Neutrophil (primary cell): ENCODE results near the gene AATK.

ENCODE experiments used
- H3K27ac ChIP-seq: fragments of 200-600 bp; sonication (generic); 2 replicates; pipeline ENCODE4 v1.5.1; 2016; ENCODE audit warnings: mild to moderate bottlenecking, moderate library complexity
- H3K27me3 ChIP-seq: fragments of 200-600 bp; sonication (generic); 2 replicates; pipeline ENCODE4 v1.6.0; 2016; ENCODE audit warnings: mild to moderate bottlenecking
- H3K36me3 ChIP-seq: fragments of 200-600 bp; sonication (generic); 2 replicates; pipeline ENCODE4 v1.5.1; 2017
- H3K4me1 ChIP-seq, 2 experiments: fragments of 200-600 bp in 1 of 2; sonication (generic) in 1 of 2; 1 replicate in 1 of 2; 2 replicates in 1 of 2; pipeline versions ENCODE4 v1.5.1 to v1.6.1; 2013 to 2016; ENCODE audit warnings: low read depth in 1 of 2, low read length in 1 of 2, mild to moderate bottlenecking in 1 of 2, moderate library complexity in 1 of 2; ENCODE audit not compliant: control insufficient read depth in 1 of 2, insufficient read depth in 1 of 2
- H3K4me3 ChIP-seq, 2 experiments: fragments of 200-600 bp in 1 of 2; sonication (generic) in 1 of 2; 1 replicate in 1 of 2; 2 replicates in 1 of 2; pipeline ENCODE4 v1.5.1; 2013 to 2016; ENCODE audit warnings: low read depth in 1 of 2, low read length in 1 of 2, mild to moderate bottlenecking in 1 of 2, moderate library complexity in 1 of 2
- H3K9me3 ChIP-seq: fragments of 200-600 bp; sonication (generic); 2 replicates; pipeline ENCODE4 v1.5.1; 2016
- CTCF ChIP-seq: fragments of 200-600 bp; sonication (generic); IDR thresholded peaks from 2 replicates; pipeline ENCODE4 v1.5.1; 2016; ENCODE audit warnings: antibody characterized with exemption

AATK gene

GRCh38 chr17:81184555-81184954 is 18.5 kb upstream of the AATK start:
- peaks cover 10 to 11% of the 10 kb centered on the region in 2 experiments for H3K4me1 ChIP-seq
- TF ChIP-seq CTCF: no peak

GRCh38 chr17:81183807-81184206 is 17.8 kb upstream of the AATK start:
- Histone ChIP-seq H3K4me3 (no peak overlapping the region), H3K36me3 (no peaks in the 10 kb centered on the region), H3K27me3 (peaks cover 20% of the 10 kb centered on the region), H3K4me1 (peaks cover 10 to 11% of the 10 kb centered on the region in 2 experiments), H3K27ac (no peak overlapping the region), H3K9me3 (no peaks in the 10 kb centered on the region)
- TF ChIP-seq CTCF: no peak

More at GRCh38 chr17:81184555-81184954, 18.5 kb upstream of the AATK start:
- Histone ChIP-seq H3K9me3 (no peaks in the 10 kb centered on the region), H3K27me3 (peaks cover 20% of the 10 kb centered on the region), H3K36me3 (no peaks in the 10 kb centered on the region), H3K27ac (no peak overlapping the region), H3K4me3 (no peak overlapping the region)

- TF ChIP-seq CTCF: no peak
- Histone ChIP-seq H3K27ac (no peak overlapping the region), H3K27me3 (peaks cover 20% of the 10 kb centered on the region), H3K9me3 (no peaks in the 10 kb centered on the region), H3K4me1 (peaks cover 10 to 11% of the 10 kb centered on the region in 2 experiments), H3K36me3 (no peaks in the 10 kb centered on the region), H3K4me3 (no peak overlapping the region)
Observed at GRCh38 chr17:81183316-81183715, 17.3 kb upstream of the AATK start.

- Histone ChIP-seq H3K9me3 (no peaks in the 10 kb centered on the region), H3K4me3 (no peak overlapping the region), H3K36me3 (no peaks in the 10 kb centered on the region), H3K4me1 (peaks cover 10 to 11% of the 10 kb centered on the region in 2 experiments), H3K27me3 (peaks cover 20% of the 10 kb centered on the region), H3K27ac (no peak overlapping the region)
- TF ChIP-seq CTCF: no peak
Observed at GRCh38 chr17:81182596-81182995, 16.6 kb upstream of the AATK start.

- Histone ChIP-seq H3K27me3 (peaks cover 20% of the 10 kb centered on the region), H3K27ac (no peak overlapping the region), H3K36me3 (no peaks in the 10 kb centered on the region), H3K4me1 (peaks cover 10 to 11% of the 10 kb centered on the region in 2 experiments), H3K9me3 (no peaks in the 10 kb centered on the region), H3K4me3 (no peak overlapping the region)
- no peak for TF ChIP-seq CTCF
Observed at GRCh38 chr17:81181811-81182185, 15.8 kb upstream of the AATK start.
